ENCODE measurements around the gene LRIG1.

Gene LRIG1

DNA sequence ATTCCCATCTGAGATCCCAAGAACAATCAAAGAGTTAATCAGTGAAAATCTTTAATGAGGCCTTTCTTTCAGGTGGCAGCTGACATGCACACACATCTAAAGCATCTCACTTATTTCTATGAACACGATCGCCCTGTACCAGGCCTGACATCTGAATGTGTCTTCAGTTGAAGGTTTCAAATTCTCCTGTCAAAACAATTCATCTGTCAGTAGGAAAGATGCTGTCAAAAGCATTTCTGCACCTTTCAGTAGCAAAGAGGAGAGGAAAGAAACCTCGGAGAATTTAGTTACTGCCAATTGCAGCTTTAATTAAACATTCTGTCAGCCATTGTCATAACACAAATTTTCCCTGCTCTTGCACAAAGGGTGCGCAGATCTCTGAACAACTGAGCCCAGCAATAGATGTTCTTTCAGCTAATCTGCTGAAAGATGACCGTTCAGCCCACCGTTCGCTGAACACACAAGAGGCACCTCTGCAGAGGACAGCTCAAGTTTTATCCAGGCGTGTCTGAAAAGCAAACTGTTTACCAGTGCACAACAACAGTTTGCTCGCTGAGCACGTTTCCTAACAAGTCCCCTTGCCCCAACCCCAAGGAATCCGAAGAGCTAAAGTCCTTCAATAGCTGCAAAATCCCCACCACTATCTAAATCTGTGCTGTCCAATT lies 34.1 kb downstream of the LRIG1 start:
- DNase-seq, result no peak

GRCh38 chr3:66465587-66465986 lies 35.2 kb downstream of the LRIG1 start:
- DNase-seq, result no peak

GRCh38 chr3:66465034-66465433 lies 35.8 kb downstream of the LRIG1 start:
- DNase-seq, result no peak

DNA sequence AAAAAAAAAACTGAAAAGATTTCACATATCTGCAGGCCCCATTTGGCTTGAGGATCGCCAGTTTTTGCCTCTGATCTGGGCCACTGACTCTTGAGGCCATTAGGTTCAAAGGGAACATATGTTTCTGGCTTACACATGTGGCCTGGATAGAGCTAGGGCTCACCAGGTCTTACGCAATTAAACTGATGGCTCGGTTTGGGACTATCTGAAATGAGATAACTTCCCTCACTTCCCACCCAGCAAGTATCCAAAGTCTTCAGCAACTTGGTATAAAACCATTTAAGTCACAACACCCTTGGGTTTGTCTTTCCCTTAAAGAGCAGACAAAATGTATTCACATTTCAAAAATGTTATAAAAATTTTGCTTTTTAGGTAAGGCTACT lies 36.3 kb downstream of the LRIG1 start:
- DNase-seq, result no peak

- peak; percentile 15 for DNase-seq
Measured at GRCh38 chr3:66463730-66464511, 36.9 kb downstream of the LRIG1 start.

DNA sequence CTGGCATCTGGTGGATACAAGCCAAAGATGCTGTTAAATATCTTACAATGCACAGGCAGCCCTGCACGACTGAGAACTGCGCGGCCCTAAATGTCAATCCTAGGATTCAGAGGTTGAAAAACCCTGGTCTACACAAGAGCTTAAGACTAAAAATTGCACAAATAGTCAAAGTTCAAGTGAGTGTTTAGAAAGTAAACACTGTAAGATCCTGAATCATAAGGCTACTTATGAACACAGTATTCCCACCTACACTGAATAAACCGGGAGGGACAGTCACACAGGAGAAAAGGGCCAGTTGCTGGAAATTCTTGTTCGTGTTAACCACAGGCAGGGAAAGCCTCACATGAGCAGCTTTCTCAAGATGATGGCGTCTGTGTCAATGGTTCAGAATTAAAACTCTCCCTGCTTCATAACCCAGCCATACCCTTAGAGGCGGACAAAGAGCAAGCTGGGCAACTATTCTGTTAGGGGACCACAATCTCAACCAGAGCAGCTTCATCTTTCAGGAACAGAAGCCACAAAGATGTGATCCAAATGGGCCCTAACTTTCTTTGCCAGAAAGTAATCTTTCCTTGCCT lies 37.7 kb downstream of the LRIG1 start:
- no peak for DNase-seq

- no peak for DNase-seq
Measured at GRCh38 chr3:66457252-66457651, 43.6 kb downstream of the LRIG1 start.

DNA sequence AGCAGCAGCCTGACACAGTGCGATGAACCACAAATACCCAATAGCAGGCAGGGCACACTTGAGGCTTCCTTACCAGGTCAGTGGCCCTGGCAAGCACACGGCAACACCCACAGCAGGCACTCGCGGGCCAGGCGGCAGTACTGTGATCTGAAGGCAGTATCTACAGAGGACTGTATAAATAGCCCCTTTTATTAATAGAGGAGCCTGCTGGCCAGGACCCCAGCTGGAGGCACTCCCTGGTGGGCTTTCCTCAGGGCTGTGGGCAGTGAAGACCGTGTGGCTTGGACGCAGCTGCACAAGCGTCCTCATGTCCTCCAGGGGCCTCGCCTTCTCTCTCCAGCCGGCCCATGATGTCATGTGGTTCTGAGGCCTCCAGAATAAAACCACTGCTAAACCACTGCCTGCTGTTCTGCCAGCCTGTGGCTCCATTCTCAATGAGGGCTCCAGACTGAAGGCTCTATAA lies 44.1 kb downstream of the LRIG1 start:
- DNase-seq, result no peak

- no peak for DNase-seq
Measured at GRCh38 chr3:66454464-66454859, 46.4 kb downstream of the LRIG1 start.

- no peak for DNase-seq
Measured at GRCh38 chr3:66453651-66454463, 47.0 kb downstream of the LRIG1 start.

- no peak for DNase-seq
Measured at GRCh38 chr3:66452303-66453011, 48.4 kb downstream of the LRIG1 start.

- DNase-seq, result no peak
Measured at GRCh38 chr3:66451766-66452165, 49.1 kb downstream of the LRIG1 start.

GRCh38 chr3:66450390-66451022 lies 50.3 kb downstream of the LRIG1 start:
- DNase-seq, result no peak

- DNase-seq, result no peak
Measured at GRCh38 chr3:66449411-66449974, 51.3 kb downstream of the LRIG1 start.

DNA sequence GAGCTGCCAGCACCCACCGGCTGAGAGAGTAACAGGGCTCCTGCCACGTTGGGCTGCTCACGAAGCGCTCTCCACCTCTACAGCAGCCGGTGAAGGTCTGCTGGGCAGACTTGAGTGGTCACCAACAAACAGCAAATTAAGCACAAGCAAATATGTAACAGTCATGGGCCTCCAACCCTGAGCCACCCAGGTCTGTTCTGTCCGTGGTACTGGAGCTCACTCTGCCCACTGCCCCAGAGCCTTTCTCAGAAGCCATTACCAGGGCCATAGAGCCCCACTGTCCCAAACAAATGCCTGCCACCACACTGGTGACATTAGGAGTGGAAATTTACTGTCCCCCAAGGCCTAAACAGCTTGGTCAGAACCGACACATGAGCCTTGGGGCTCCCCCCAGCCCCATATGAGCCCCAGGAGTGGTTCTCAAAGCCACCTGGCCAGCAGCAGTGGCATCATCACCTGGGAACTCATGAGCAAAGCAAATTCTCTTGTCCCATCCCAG lies 56.6 kb downstream of the LRIG1 start:
- no peak for DNase-seq

GRCh38 chr3:66443118-66443803 lies 57.6 kb downstream of the LRIG1 start:
- no peak for DNase-seq

DNA sequence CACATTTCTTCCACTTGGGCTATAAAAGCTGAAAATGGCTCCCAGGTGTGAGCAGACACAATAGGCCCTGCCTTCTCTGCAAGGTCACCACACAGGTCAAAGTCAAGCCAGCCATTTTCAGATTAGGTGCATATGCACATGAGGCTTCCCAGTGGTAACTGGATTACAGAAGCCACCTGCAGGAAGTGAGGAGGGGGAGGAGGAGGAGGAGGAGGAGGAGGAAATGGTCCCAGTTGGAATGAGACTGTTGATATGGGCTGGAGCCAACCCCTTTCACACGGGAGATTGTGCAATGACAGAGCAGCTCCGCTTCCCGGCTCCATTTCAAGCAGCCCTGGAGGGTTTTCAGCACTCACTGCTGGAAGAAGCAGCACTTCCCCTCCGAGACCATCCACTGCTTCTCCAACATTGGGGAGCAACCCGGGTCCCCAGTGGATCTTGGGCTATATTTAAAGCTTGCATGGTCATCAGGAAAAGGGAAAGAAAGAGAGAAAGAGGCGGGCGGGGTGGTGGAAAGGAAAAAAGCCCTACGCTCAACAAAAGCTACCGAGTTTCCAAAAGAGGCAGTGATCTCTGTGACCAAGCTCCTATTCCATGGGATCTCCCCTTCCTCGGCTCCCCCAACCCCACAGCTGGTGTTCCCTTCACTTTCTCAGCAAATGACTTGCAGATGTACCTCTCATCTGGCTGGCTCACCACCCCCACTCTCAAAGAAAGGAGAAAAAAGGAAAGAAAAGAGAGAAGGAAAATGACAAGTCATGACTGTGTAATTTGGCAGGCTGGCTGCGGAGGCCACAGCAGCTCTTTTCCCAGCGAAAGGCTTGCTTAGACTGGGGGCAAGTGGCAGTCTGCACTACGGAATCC lies 58.3 kb downstream of the LRIG1 start:
- no peak for DNase-seq

DNA sequence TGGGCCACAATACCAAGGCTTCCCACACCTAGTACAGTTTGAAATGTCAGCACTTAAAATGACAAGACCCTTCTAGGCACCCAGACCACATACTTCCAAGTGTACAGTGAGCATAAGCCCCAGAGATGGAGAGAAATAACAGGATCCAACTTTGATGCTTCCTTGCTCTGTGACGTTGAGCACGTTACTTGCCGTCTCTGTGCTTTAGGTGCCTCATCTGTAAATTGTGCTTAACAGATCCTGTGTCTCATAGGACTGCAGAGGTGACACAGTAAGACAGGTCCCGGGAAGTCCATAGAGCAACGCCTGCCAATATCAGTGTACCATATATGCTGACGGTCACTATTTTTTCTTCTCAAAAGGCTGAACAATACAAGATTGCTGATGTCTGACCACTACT lies 59.1 kb downstream of the LRIG1 start:
- no peak for DNase-seq

DNA sequence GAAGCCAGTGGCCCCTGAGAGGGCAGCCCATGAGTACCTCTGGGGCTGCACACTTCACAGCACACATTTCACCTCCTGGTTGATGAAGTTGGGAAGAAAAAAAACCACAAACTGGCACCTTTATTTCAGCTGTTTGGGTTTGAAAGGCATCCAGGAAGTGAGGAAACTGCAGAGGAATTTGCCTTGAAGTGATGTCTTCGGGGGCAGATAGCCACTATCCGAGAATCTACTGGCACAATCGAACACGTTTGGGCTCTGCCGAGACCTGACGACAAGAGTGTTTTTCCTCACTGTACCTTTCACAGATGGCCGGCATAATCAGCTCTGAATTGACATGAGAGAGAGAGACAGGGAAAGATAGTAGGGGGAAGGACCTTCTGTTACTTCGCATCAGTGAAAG lies 59.7 kb downstream of the LRIG1 start:
- no peak for DNase-seq

All from NCI-H187 treated with DMSO at 0.1 percent for 48 hours (cell line).